ENCODE measurements around the gene ARHGAP33. TPM values are rescaled to one million over a fixed set of nuclear protein-coding genes. Genes with fewer than 3 reads are reported as not detected.

Gene ARHGAP33
- 29.1 and 33.0 TPM in 2 replicates for total RNA-seq

DNA sequence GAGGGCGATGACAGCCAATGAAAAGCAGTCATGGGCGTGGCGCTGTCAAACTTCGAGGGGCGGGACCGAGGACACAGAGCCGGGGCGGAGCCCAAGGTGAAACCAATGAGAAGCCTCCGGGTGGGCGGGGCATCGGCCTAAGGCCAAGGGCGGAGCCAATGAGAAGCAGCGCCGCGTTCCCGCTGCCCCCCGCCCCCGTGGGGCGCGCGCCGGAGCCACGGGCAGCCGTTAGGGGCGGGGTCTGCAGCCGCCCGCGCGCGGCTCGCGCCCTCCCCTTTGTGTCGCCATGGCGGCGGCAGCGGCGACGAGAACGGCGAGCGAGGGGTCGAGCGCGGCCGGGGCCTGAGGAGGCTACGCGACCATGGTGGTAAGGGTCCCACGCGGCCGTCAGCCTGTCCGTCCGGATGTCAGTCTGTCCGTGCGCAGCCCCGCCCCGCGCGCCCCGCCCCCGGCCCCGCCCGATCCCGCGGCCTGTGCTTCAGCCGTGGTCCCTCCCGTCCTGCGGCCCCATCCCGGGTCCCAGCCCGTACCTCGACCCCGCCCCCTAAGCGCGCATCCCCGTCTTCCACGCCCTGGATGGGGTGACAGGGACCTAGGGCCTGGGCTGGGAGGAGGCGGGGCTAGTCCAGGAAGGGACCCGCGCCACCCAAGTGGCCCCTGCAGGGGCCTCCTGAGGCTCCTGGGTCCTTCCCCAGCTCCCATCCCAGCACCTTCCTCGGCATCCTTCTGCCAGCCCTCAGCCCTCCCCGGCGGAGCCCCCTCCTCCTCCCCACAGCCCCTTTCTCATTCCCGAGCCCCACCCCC, at the start of gene ARHGAP33:
ARHGAP33 (plus strand) TSS at position 267 of the 804 bp plus-strand sequence; CDS start at position 362, 95 bp downstream.
- Mint-ChIP-seq H3K4me3 (ENCODE audit: low read depth) (peak within 1 kb of the TSS; percentile 86), H3K27ac (peak within 1 kb of the TSS; percentile 73), H3K36me3 (ENCODE audit: low read depth) (peaks cover 5% of the 10 kb centered on the region), H3K27me3 (ENCODE audit: low read depth) (no peaks in the 10 kb centered on the region), H3K4me1 (ENCODE audit: low read depth) (peaks cover 21% of the 10 kb centered on the region), H3K9me3 (no peaks in the 10 kb centered on the region)
- peak; percentile 99 for DNase-seq (ENCODE audit: low spot score)
- intact Hi-C loops (cut with micrococcal nuclease), result loop anchor here (1.0 to 2.0 kb wide), 3 partner anchors 17 to 58 kb away; partner anchors contain the start of genes LIN37 and PROSER3

DNA sequence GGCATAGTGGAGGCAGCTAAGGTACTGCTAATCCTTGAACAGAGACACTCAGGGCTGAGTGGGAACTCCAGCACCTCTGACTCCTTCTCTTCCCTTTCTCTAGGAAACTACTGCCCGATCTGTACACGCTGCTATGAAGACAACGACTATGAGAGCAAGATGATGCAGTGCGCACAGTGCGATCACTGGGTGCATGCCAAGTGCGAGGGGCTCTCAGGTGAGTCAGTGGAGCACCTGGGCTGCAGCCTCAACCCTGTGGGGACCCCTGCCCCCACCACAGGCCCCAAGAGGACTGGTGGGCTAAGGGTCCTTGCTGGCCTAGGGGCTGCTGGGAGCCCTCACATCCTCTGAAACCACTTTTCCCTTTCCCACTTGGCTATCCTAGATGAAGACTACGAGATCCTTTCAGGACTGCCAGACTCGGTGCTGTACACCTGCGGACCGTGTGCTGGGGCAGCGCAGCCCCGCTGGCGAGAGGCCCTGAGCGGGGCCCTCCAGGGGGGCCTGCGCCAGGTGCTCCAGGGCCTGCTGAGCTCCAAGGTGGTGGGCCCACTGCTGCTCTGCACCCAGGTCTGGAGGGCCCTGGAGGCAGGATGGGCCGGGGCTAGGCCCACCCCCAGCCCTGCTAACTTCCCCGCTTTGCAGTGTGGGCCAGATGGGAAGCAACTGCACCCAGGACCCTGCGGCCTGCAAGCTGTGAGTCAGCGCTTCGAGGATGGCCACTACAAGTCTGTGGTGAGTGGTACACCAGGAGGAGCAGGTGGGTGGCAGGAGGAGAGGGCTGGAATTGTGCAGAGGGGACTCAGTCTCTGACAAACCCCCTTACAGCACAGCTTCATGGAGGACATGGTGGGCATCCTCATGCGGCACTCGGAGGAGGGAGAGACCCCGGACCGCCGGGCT, 48.1 kb upstream of the ARHGAP33 start:
- Mint-ChIP-seq H3K36me3 (ENCODE audit: low read depth) (peaks cover 87% of the 10 kb centered on the region), H3K4me3 (ENCODE audit: low read depth) (no peak overlapping the region), H3K27ac (no peak overlapping the region), H3K27me3 (ENCODE audit: low read depth) (no peaks in the 10 kb centered on the region), H3K9me3 (no peaks in the 10 kb centered on the region), H3K4me1 (ENCODE audit: low read depth) (no peaks in the 10 kb centered on the region)
- intact Hi-C loops (cut with micrococcal nuclease), result no loop called here
- DNase-seq (ENCODE audit: low spot score), result no peak

DNA sequence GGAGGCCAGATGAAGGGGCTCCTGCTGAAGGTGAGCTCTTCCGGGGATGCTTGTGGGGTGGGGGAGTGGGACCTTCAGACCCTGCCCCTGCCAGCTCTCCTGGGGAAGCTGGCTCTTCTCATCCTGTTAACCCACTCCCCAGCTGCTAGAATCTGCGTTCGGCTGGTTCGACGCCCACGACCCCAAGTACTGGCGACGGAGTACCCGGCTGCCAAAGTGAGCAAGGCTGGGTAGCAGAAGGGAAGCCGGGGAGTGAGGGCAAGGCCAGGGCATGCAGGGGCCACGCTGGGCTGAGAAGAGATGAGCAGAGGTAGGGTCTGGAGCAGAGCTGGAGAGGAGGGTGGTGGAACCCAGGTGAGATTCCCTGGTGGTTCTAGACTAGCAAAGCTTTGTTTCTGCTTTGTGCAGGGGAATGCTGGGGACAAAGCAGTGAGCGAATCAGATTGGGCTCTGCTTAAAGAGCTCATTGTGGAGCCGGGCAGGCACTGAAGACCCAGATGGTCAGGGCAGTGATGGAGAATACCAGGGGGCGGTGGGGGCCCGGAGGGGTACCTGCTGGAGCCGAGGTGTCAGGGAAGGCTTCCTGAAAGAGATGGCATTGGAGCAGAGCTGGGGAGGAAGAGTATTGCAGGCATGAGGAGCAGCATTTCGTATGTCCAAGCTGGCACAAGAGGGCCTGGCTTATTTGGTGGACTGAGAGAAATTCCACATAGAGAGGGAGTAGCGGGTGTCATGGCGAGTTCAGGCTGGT, 47.2 kb upstream of the ARHGAP33 start:
- no peak overlapping the region for H3K4me3 Mint-ChIP-seq (ENCODE audit: low read depth)
- H3K9me3 Mint-ChIP-seq, result no peaks in the 10 kb centered on the region
- intact Hi-C loops (cut with micrococcal nuclease), result no loop called here
- H3K4me1 Mint-ChIP-seq (ENCODE audit: low read depth), result no peaks in the 10 kb centered on the region
- H3K27me3 Mint-ChIP-seq (ENCODE audit: low read depth), result no peaks in the 10 kb centered on the region
- H3K36me3 Mint-ChIP-seq (ENCODE audit: low read depth), result peaks cover 79% of the 10 kb centered on the region
- H3K27ac Mint-ChIP-seq, result no peak overlapping the region
- no peak for DNase-seq (ENCODE audit: low spot score)

DNA sequence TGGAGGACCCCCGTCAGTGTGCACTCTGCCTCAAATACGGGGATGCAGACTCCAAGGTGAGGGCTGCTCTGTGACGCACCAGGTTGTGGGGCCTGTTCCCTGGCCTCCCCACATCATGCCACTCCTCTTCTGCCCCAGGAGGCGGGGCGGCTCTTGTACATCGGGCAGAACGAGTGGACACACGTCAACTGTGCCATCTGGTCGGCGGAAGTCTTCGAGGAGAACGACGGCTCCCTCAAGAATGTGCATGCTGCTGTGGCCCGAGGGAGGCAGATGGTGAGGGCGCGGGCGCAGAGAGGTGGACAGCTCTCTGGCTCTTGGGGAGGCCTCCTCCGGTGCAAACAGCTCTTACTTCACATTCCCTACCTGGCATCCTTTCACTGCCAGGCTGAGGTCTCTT, 46.3 kb upstream of the ARHGAP33 start:
- intact Hi-C loops (cut with micrococcal nuclease), result no loop called here
- no peaks in the 10 kb centered on the region for H3K9me3 Mint-ChIP-seq
- peaks cover 79% of the 10 kb centered on the region for H3K36me3 Mint-ChIP-seq (ENCODE audit: low read depth)
- no peak overlapping the region for H3K4me3 Mint-ChIP-seq (ENCODE audit: low read depth)
- no peak for DNase-seq (ENCODE audit: low spot score)
- no peak overlapping the region for H3K27ac Mint-ChIP-seq
- no peaks in the 10 kb centered on the region for H3K4me1 Mint-ChIP-seq (ENCODE audit: low read depth)
- H3K27me3 Mint-ChIP-seq (ENCODE audit: low read depth), result no peaks in the 10 kb centered on the region

- H3K27ac Mint-ChIP-seq, result no peak overlapping the region
- intact Hi-C loops (cut with micrococcal nuclease), result no loop called here
- H3K27me3 Mint-ChIP-seq (ENCODE audit: low read depth), result no peaks in the 10 kb centered on the region
- no peaks in the 10 kb centered on the region for H3K9me3 Mint-ChIP-seq
- no peak overlapping the region for H3K4me3 Mint-ChIP-seq (ENCODE audit: low read depth)
- H3K4me1 Mint-ChIP-seq (ENCODE audit: low read depth), result no peaks in the 10 kb centered on the region
- peaks cover 81% of the 10 kb centered on the region for H3K36me3 Mint-ChIP-seq (ENCODE audit: low read depth)
- no peak for DNase-seq (ENCODE audit: low spot score)
Measured at GRCh38 chr19:35729763-35730162, 45.6 kb upstream of the ARHGAP33 start.

- Mint-ChIP-seq H3K4me1 (ENCODE audit: low read depth) (no peaks in the 10 kb centered on the region), H3K36me3 (ENCODE audit: low read depth) (peaks cover 80% of the 10 kb centered on the region), H3K9me3 (no peaks in the 10 kb centered on the region), H3K4me3 (ENCODE audit: low read depth) (no peak overlapping the region), H3K27ac (no peak overlapping the region), H3K27me3 (ENCODE audit: low read depth) (no peaks in the 10 kb centered on the region)
- intact Hi-C loops (cut with micrococcal nuclease), result no loop called here
- no peak for DNase-seq (ENCODE audit: low spot score)
Measured at GRCh38 chr19:35730326-35730725, 45.0 kb upstream of the ARHGAP33 start.

DNA sequence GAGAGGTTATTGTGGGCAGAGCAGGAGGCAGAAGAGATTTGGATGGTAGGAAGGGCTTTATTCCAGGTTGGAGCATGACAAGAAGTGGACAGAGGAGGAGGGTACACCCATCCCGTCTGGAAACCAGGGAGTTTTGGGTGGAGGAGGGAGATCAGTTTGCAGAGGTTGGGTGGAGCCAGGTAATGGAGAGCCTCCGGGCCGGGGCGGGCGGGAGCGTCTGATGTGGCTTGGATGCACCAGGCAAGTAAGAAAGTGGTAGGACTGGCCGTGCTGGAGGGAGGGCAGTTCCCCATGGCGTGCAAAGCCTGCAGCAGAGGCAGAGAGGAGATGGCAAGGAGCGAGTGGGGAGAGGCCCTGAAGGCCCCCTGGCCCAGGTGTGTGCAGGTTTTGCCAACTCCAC, 44.0 kb upstream of the ARHGAP33 start:
- H3K27me3 Mint-ChIP-seq (ENCODE audit: low read depth), result no peaks in the 10 kb centered on the region
- no peak overlapping the region for H3K27ac Mint-ChIP-seq
- no peak overlapping the region for H3K4me3 Mint-ChIP-seq (ENCODE audit: low read depth)
- peaks cover under 1% of the 10 kb centered on the region for H3K4me1 Mint-ChIP-seq (ENCODE audit: low read depth)
- intact Hi-C loops (cut with micrococcal nuclease), result no loop called here
- peaks cover 78% of the 10 kb centered on the region for H3K36me3 Mint-ChIP-seq (ENCODE audit: low read depth)
- DNase-seq (ENCODE audit: low spot score), result no peak
- H3K9me3 Mint-ChIP-seq, result no peaks in the 10 kb centered on the region

DNA sequence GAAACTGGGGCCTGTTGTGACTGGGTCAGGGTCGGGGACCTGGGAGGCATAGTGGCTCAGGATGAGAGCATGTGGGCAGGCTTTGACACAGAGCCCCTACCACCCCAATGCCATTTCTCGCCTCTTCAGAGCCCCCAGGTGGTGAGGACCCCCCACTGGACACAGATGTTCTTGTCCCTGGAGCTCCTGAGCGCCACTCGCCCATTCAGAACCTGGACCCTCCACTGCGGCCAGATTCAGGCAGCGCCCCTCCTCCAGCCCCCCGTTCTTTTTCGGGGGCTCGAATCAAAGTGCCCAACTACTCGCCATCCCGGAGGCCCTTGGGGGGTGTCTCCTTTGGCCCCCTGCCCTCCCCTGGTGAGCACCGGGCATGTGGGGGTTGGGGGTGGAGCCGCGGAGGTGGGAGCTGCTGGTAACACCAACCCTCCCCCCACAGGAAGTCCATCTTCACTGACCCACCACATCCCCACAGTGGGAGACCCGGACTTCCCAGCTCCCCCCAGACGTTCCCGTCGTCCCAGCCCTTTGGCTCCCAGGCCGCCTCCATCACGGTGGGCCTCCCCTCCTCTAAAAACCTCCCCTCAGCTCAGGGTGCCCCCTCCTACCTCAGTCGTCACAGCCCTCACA, 43.5 kb upstream of the ARHGAP33 start:
- H3K4me3 Mint-ChIP-seq (ENCODE audit: low read depth), result no peak overlapping the region

DNA sequence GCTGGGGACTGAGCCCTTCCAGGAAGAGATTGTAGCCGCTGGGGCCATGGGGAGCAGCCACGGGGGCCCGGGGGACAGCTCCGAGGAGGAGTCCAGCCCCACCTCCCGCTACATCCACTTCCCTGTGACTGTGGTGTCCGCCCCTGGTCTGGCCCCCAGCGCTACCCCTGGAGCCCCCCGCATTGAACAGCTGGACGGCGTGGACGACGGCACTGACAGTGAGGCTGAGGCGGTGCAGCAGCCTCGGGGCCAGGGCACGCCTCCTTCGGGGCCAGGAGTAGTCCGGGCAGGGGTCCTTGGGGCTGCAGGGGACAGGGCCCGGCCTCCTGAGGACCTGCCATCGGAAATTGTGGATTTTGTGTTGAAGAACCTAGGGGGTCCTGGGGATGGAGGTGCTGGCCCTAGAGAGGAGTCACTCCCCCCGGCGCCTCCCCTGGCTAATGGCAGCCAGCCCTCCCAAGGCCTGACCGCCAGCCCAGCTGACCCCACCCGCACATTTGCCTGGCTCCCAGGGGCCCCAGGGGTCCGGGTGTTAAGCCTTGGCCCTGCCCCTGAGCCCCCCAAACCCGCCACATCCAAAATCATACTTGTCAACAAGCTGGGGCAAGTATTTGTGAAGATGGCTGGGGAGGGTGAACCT, 42.7 kb upstream of the ARHGAP33 start:
- no peak overlapping the region for H3K4me3 Mint-ChIP-seq (ENCODE audit: low read depth)
- no peak for DNase-seq (ENCODE audit: low spot score)
- peaks cover 81% of the 10 kb centered on the region for H3K36me3 Mint-ChIP-seq (ENCODE audit: low read depth)
- no peak overlapping the region for H3K27ac Mint-ChIP-seq
- H3K27me3 Mint-ChIP-seq (ENCODE audit: low read depth), result no peaks in the 10 kb centered on the region
- intact Hi-C loops (cut with micrococcal nuclease), result no loop called here
- H3K9me3 Mint-ChIP-seq, result no peaks in the 10 kb centered on the region
- peaks cover 5% of the 10 kb centered on the region for H3K4me1 Mint-ChIP-seq (ENCODE audit: low read depth)

More for the DNA sequence above, 43.5 kb upstream of the ARHGAP33 start:
- Mint-ChIP-seq H3K27me3 (ENCODE audit: low read depth) (no peaks in the 10 kb centered on the region), H3K4me1 (ENCODE audit: low read depth) (peaks cover 3% of the 10 kb centered on the region), H3K27ac (no peak overlapping the region), H3K36me3 (ENCODE audit: low read depth) (peaks cover 78% of the 10 kb centered on the region), H3K9me3 (no peaks in the 10 kb centered on the region)
- intact Hi-C loops (cut with micrococcal nuclease), result no loop called here
- DNase-seq (ENCODE audit: low spot score), result no peak

- Mint-ChIP-seq H3K9me3 (no peaks in the 10 kb centered on the region), H3K27me3 (ENCODE audit: low read depth) (no peaks in the 10 kb centered on the region), H3K36me3 (ENCODE audit: low read depth) (peaks cover 81% of the 10 kb centered on the region), H3K4me3 (ENCODE audit: low read depth) (no peak overlapping the region), H3K4me1 (ENCODE audit: low read depth) (peaks cover 5% of the 10 kb centered on the region), H3K27ac (no peak overlapping the region)
- no peak for DNase-seq (ENCODE audit: low spot score)
- intact Hi-C loops (cut with micrococcal nuclease), result no loop called here
Measured at GRCh38 chr19:35733180-35734125, 41.9 kb upstream of the ARHGAP33 start.

GRCh38 chr19:35734273-35734672, 41.1 kb upstream of the ARHGAP33 start:
- no peak overlapping the region for H3K4me3 Mint-ChIP-seq (ENCODE audit: low read depth)
- no peak overlapping the region for H3K27ac Mint-ChIP-seq
- no peaks in the 10 kb centered on the region for H3K9me3 Mint-ChIP-seq
- H3K36me3 Mint-ChIP-seq (ENCODE audit: low read depth), result peaks cover 81% of the 10 kb centered on the region
- H3K4me1 Mint-ChIP-seq (ENCODE audit: low read depth), result peaks cover 5% of the 10 kb centered on the region
- intact Hi-C loops (cut with micrococcal nuclease), result no loop called here
- no peaks in the 10 kb centered on the region for H3K27me3 Mint-ChIP-seq (ENCODE audit: low read depth)
- no peak for DNase-seq (ENCODE audit: low spot score)

Data from activated T-helper 2 cell treated with anti-CD3 and anti-CD28 coated beads, Interferon-gamma antibody, Interleukin-2, Interleukin-4, amounts not matched to agents 10 μg/mL and 5 μg/mL and 100 μg/mL, durations not matched to agents 14 hours and 24 hours and 36 hours (primary cell).